Suprapubic skin (tissue), 4 donors: ENCODE measurements around the gene CC2D2A.

Experiments
- EP300 ChIP-seq: sonication (generic); formaldehyde crosslinking; IDR thresholded peaks from one replicate; pipeline ENCODE4 v1.6.1; 2017; ENCODE audit warnings: antibody characterized with exemption
- POLR2A ChIP-seq, 2 donors: fragments of 450-650 bp; IDR thresholded peaks; one replicate each; pipeline ENCODE4 v1.6.1; 2017; ENCODE audit warnings: antibody characterized with exemption in 2 of 2, mild to moderate bottlenecking in 2 of 2, moderate library complexity in 2 of 2
- POLR2AphosphoS5 ChIP-seq, 3 donors: sonication (generic); formaldehyde crosslinking; IDR thresholded peaks; one replicate each; pipeline ENCODE4 v1.6.1; 2017; ENCODE audit warnings: antibody characterized with exemption in 3 of 3
- TF ChIP-seq, protein P1 (sequence below), 2 donors: fragments of 200-600 bp in 1 of 2; fragments of 450-650 bp in 1 of 2; sonication (generic) in 1 of 2; IDR thresholded peaks; one replicate each; pipeline ENCODE4 v1.5.1; 2016 to 2019; ENCODE audit warnings: antibody characterized with exemption in 2 of 2, mild to moderate bottlenecking in 1 of 2, moderate library complexity in 1 of 2

GRCh38 chr4:15598644-15599043 lies 129.0 kb downstream of the CC2D2A start:
- no peak for TF ChIP-seq POLR2A (IDR thresholded peaks at IDR 0.05)
- no peak for TF ChIP-seq POLR2AphosphoS5 (IDR thresholded peaks at IDR 0.05)
- TF ChIP-seq, protein P1, sequence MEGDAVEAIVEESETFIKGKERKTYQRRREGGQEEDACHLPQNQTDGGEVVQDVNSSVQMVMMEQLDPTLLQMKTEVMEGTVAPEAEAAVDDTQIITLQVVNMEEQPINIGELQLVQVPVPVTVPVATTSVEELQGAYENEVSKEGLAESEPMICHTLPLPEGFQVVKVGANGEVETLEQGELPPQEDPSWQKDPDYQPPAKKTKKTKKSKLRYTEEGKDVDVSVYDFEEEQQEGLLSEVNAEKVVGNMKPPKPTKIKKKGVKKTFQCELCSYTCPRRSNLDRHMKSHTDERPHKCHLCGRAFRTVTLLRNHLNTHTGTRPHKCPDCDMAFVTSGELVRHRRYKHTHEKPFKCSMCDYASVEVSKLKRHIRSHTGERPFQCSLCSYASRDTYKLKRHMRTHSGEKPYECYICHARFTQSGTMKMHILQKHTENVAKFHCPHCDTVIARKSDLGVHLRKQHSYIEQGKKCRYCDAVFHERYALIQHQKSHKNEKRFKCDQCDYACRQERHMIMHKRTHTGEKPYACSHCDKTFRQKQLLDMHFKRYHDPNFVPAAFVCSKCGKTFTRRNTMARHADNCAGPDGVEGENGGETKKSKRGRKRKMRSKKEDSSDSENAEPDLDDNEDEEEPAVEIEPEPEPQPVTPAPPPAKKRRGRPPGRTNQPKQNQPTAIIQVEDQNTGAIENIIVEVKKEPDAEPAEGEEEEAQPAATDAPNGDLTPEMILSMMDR (IDR thresholded peaks at IDR 0.05), result no peak
- TF ChIP-seq EP300, result no peak
